Liver (tissue), 3 donors: ENCODE data around the gene ZNF532.

ENCODE experiments used
- ATF3 ChIP-seq: IDR thresholded peaks from 2 replicates; pipeline ENCODE4 v1.6.1; 2016; ENCODE audit warnings: antibody characterized with exemption
- CTCF ChIP-seq: fragments of 150-350 bp; IDR thresholded peaks from 2 replicates; pipeline ENCODE4 v1.5.1; 2017; ENCODE audit warnings: improper control_type of control experiment, low read depth, low read length; ENCODE audit not compliant: missing input control
- FOXA2 ChIP-seq: IDR thresholded peaks from 2 replicates; pipeline ENCODE4 v1.6.1; 2016; ENCODE audit warnings: antibody characterized with exemption
- GABPA ChIP-seq, 2 donors: IDR thresholded peaks in 1 of 2; conservative IDR thresholded peaks in 1 of 2; 2 replicates each; pipeline ENCODE4 v1.6.1; 2016; ENCODE audit warnings: antibody characterized with exemption in 2 of 2, mild to moderate bottlenecking in 1 of 2, moderate library complexity in 1 of 2
- HNF4A ChIP-seq, 2 donors: conservative IDR thresholded peaks; 2 replicates each; pipeline ENCODE4 v1.6.1; 2016; ENCODE audit warnings: antibody characterized with exemption in 2 of 2, mild to moderate bottlenecking in 2 of 2
- MAX ChIP-seq: IDR thresholded peaks from 2 replicates; pipeline ENCODE4 v1.6.1; 2016; ENCODE audit warnings: antibody characterized with exemption
- NR2F2 ChIP-seq: IDR thresholded peaks from 2 replicates; pipeline ENCODE4 v1.6.1; 2016; ENCODE audit warnings: antibody characterized with exemption
- RAD21 ChIP-seq, 2 donors: IDR thresholded peaks; 2 replicates each; pipeline ENCODE4 v1.6.1; 2016; ENCODE audit warnings: antibody characterized with exemption in 2 of 2, mild to moderate bottlenecking in 2 of 2
- REST ChIP-seq: IDR thresholded peaks from 2 replicates; pipeline ENCODE4 v1.6.1; 2016; ENCODE audit warnings: antibody characterized with exemption, mild to moderate bottlenecking
- RXRA ChIP-seq, 2 donors: IDR thresholded peaks; 2 replicates each; pipeline ENCODE4 v1.6.1; 2017 to 2018; ENCODE audit warnings: antibody characterized with exemption in 2 of 2, mild to moderate bottlenecking in 1 of 2
- SP1 ChIP-seq: IDR thresholded peaks from 2 replicates; pipeline ENCODE4 v1.6.1; 2018; ENCODE audit warnings: antibody characterized with exemption, mild to moderate bottlenecking
- TAF1 ChIP-seq: conservative IDR thresholded peaks from 2 replicates; pipeline ENCODE4 v1.6.1; 2016; ENCODE audit warnings: antibody characterized with exemption, mild to moderate bottlenecking
- ZBTB33 ChIP-seq: IDR thresholded peaks from 2 replicates; pipeline ENCODE4 v1.6.1; 2016; ENCODE audit warnings: antibody characterized with exemption
- donor health status: healthy.
- donor health status: healthy.

- no peak for TF ChIP-seq CTCF
- TF ChIP-seq HNF4A (conservative IDR thresholded peaks at IDR 0.05): no peak
- TF ChIP-seq RAD21 (IDR thresholded peaks at IDR 0.05): no peak
- no peak for TF ChIP-seq GABPA (IDR thresholded peaks at IDR 0.05 in 1 of 2, conservative IDR thresholded peaks at IDR 0.05 in 1 of 2)
- TF ChIP-seq ZBTB33: no peak
- TF ChIP-seq REST: no peak
- TF ChIP-seq ATF3: no peak
- TF ChIP-seq RXRA (IDR thresholded peaks at IDR 0.05): no peak
- TF ChIP-seq SP1: no peak
- no peak for TF ChIP-seq TAF1
- no peak for TF ChIP-seq FOXA2
- no peak for TF ChIP-seq MAX
- no peak for TF ChIP-seq NR2F2
These were observed 28.9 kb downstream of the ZNF532 start for GRCh38 chr18:58893388-58894099.
